HepG2 (cell line): ENCODE data around the gene MTRR. TPM values are rescaled to one million over a fixed set of nuclear protein-coding genes. Genes with fewer than 3 reads are reported as not detected.

Experiments
- ATAC-seq: fragments of 200-7000 bp; cut with Tn5 transposase; 3 replicates; pipeline ENCODE4 v1.9.1; 2020; ENCODE audit warnings: mild to moderate bottlenecking, moderate library complexity
- BruUV-seq: library from RNA; stranded (reverse); fragments of 400-500 nt; replicated peaks from 2 replicates; lab custom pipeline; 2021; lab: Mats Ljungman, UMichigan
- CTCF ChIA-PET: fragments of 300-600 bp; formaldehyde crosslinking; extraction: SDS; loops from one replicate; lab custom pipeline; 2021; ENCODE audit warnings: low total read pairs, inconsistent platforms, low intra/inter-chr PET ratio; lab: Yijun Ruan, JAX
- POLR2A ChIA-PET: fragments of 350-600 bp; sonication (Branson Sonifier 250); formaldehyde crosslinking; loops from one replicate; lab custom pipeline; 2020; ENCODE audit warnings: antibody characterized with exemption, inconsistent platforms; lab: Yijun Ruan, JAX
- DNase-seq: peaks from one replicate; pipeline ENCODE4 v3.0.0-alpha.2; 2015; ENCODE audit warnings: low spot score
- FAIRE-seq: peaks from 3 replicates; lab custom pipeline; 2011; peaks lifted over from hg19 to GRCh38; lab: Jason Lieb, UNC
- H2AFZ ChIP-seq: one replicate; pipeline ENCODE4 v1.6.1; 2011; ENCODE audit warnings: low read length, inconsistent platforms
- H3K27ac ChIP-seq: fragments of 300-600 bp; 3 replicates; pipeline ENCODE4 v1.8.0; 2011; ENCODE audit warnings: mixed run types, mild to moderate bottlenecking, mixed read lengths, low read length, inconsistent platforms; ENCODE audit not compliant: insufficient read depth; ENCODE audit errors: extremely low read length
- H3K27me3 ChIP-seq, 2 experiments: fragments of 200-600 bp in 1 of 2; 2 replicates in 1 of 2; 3 replicates in 1 of 2; pipeline versions ENCODE4 v1.6.0 to v1.8.0; 2011; ENCODE audit warnings: low read length in 2 of 2, mild to moderate bottlenecking in 2 of 2, moderate library complexity in 2 of 2, inconsistent platforms in 1 of 2; ENCODE audit not compliant: insufficient read depth in 2 of 2, control insufficient read depth in 1 of 2
- H3K36me3 ChIP-seq, 2 experiments: fragments of 200-600 bp in 1 of 2; replicated peaks in 1 of 2; 2 replicates in 1 of 2; 3 replicates in 1 of 2; pipeline versions ENCODE4 v1.5.1 to v1.8.0; 2011; ENCODE audit warnings: low read length in 2 of 2, inconsistent platforms in 1 of 2; ENCODE audit not compliant: insufficient read depth in 2 of 2, control insufficient read depth in 1 of 2
- H3K4me1 ChIP-seq: 2 replicates; pipeline ENCODE4 v1.5.1; 2012; ENCODE audit warnings: low read length, inconsistent platforms; ENCODE audit not compliant: insufficient read depth
- H3K4me2 ChIP-seq: 2 replicates; pipeline ENCODE4 v1.6.0; 2011; ENCODE audit warnings: low read depth, low read length, inconsistent platforms
- H3K4me3 ChIP-seq, 3 experiments: fragments of 200-600 bp in 1 of 3; sonication (generic), shearing (Covaris generic) in 1 of 3; replicated peaks in 1 of 3; 2 replicates each; pipeline ENCODE4 v1.5.1; 2011 to 2016; ENCODE audit warnings: low read length in 3 of 3, inconsistent platforms in 2 of 3, low read depth in 2 of 3, mild to moderate bottlenecking in 2 of 3, control low read depth in 1 of 3, mixed read lengths in 1 of 3; ENCODE audit not compliant: insufficient read depth in 1 of 3
- H3K79me2 ChIP-seq: one replicate; pipeline ENCODE4 v1.6.1; 2011; ENCODE audit warnings: low read length, inconsistent platforms; ENCODE audit not compliant: insufficient read depth
- H3K9ac ChIP-seq: 2 replicates; pipeline ENCODE4 v1.6.0; 2011; ENCODE audit warnings: mild to moderate bottlenecking, low read depth, low read length, inconsistent platforms; ENCODE audit not compliant: insufficient read depth
- H3K9me3 ChIP-seq: 2 replicates; pipeline ENCODE4 v1.5.1; 2012; ENCODE audit warnings: mild to moderate bottlenecking, low read length
- H4K20me1 ChIP-seq: 2 replicates; pipeline ENCODE4 v1.6.0; 2011; ENCODE audit warnings: inconsistent platforms, mild to moderate bottlenecking, low read length, moderate library complexity; ENCODE audit not compliant: insufficient read depth
- ELF1 ChIP-seq: sonication (generic); formaldehyde crosslinking; IDR thresholded peaks from 2 replicates; pipeline ENCODE4 v1.4.0; 2020; ENCODE audit warnings: missing genetic modification reagents
- GPBP1L1 ChIP-seq: sonication (generic); formaldehyde crosslinking; IDR thresholded peaks from 2 replicates; pipeline ENCODE4 v1.5.0; 2020; ENCODE audit warnings: mild to moderate bottlenecking, missing genetic modification reagents
- HDAC6 ChIP-seq: fragments of 200-600 bp; sonication (generic); IDR thresholded peaks from 2 replicates; pipeline ENCODE4 v1.7.0; 2017; ENCODE audit warnings: mild to moderate bottlenecking, antibody characterized with exemption, low read length, low read depth
- HNRNPK ChIP-seq: fragments of 200-400 bp; formaldehyde crosslinking; IDR thresholded peaks from 2 replicates; pipeline ENCODE4 v1.6.1; 2018; ENCODE audit warnings: low read length, low read depth, moderate library complexity, mild to moderate bottlenecking; ENCODE audit not compliant: poor library complexity, severe bottlenecking
- KDM1A ChIP-seq: IDR thresholded peaks from 2 replicates; pipeline ENCODE4 v1.6.1; 2016; ENCODE audit warnings: missing compliant biosample characterization
- RFX5 ChIP-seq: IDR thresholded peaks from 2 replicates; pipeline ENCODE4 v1.6.1; 2011; ENCODE audit warnings: low read depth, low read length, improper control_type of control experiment
- TCF7L2 ChIP-seq: IDR thresholded peaks from 2 replicates; pipeline ENCODE4 v1.6.1; 2011; ENCODE audit warnings: mild to moderate bottlenecking, low read depth, low read length, moderate library complexity
- THAP11 ChIP-seq: IDR thresholded peaks from 2 replicates; pipeline ENCODE4 v1.6.1; 2016; ENCODE audit warnings: missing biosample characterization, missing genetic modification reagents
- ZBTB7A ChIP-seq: sonication (generic); formaldehyde crosslinking; IDR thresholded peaks from 2 replicates; pipeline ENCODE4 v1.8.0; 2022; ENCODE audit warnings: mild to moderate bottlenecking, missing genetic modification reagents
- ZNF350 ChIP-seq: sonication (generic); formaldehyde crosslinking; IDR thresholded peaks from 2 replicates; pipeline ENCODE4 v1.4.0; 2020; ENCODE audit warnings: mild to moderate bottlenecking, low read depth, missing genetic modification reagents, borderline replicate concordance
- ZNF530 ChIP-seq: sonication (generic); formaldehyde crosslinking; IDR thresholded peaks from 2 replicates; pipeline ENCODE4 v1.5.0; 2020; ENCODE audit warnings: low read depth, mild to moderate bottlenecking, missing genetic modification reagents
- WGBS: methylation state at CpG from one replicate; pipeline ENCODE4 v1.1.6; 2017; ENCODE audit warnings: low lambda C conversion rate; 5-methylcytosine and 5-hydroxymethylcytosine counted together
- in situ Hi-C: cut with HindIII; loops from 2 replicates; pipeline ENCODE4 v1.10.0; 2017; ENCODE audit warnings: low pct_unique_long_range_greater_than_20kb; ENCODE audit not compliant: extremely low pct_ligation_motif_present
- intact Hi-C: fragments of 100-400 bp; cut with micrococcal nuclease; formaldehyde crosslinking; loops from one replicate; pipeline ENCODE4 v1.10.0; 2022; ENCODE audit not compliant: unreplicated experiment
- polyA plus RNA-seq, 8 experiments: library from polyadenylated mRNA; depleted of rRNA in 3 of 8; stranded (reverse) in 7 of 8; unstranded in 1 of 8; fragments of >200 nt; fragmentation: Illumina TruSeq in 4 of 8; extraction: Trizol in 4 of 8; gene quantifications; 2 replicates each; pipeline versions ENCODE4 v1.2.1 to v1.2.3, GENCODE V29; 2011 to 2016; ENCODE audit warnings: low read depth in 4 of 8, missing spikeins in 1 of 8, mixed read lengths in 1 of 8; ENCODE audit not compliant: insufficient read depth in 1 of 8
- total RNA-seq, 5 experiments: library from RNA; depleted of rRNA; stranded (reverse); fragments of >200 nt; fragmentation: Illumina TruSeq; extraction: Trizol; gene quantifications; 2 replicates each; pipeline ENCODE4 v1.2.3, GENCODE V29; 2016; ENCODE audit warnings: low read depth in 1 of 5

The MTRR gene
- total and polyA plus RNA-seq, 2 of the 13 experiments (the other 11 are each of a cell fraction or from before 2014, with no cell fraction given): 39.2 to 59.2 TPM

GRCh38 chr5:7904170-7904569 is 35.2 kb downstream of the MTRR start:
- peaks cover 4 to 16% of the 10 kb centered on the region in 2 experiments for H3K36me3 ChIP-seq
- in situ Hi-C loops: no loop called here
- ATAC-seq (no peak; the same call in 2 of the 3 replicates), FAIRE-seq (no peak), DNase-seq (peak; percentile 5)
- H3K79me2 ChIP-seq: no peaks in the 10 kb centered on the region
- H3K9me3 ChIP-seq: peaks cover 15% of the 10 kb centered on the region
- no TSS peak for BruUV-seq
- H2AFZ ChIP-seq: no peak overlapping the region
- POLR2A ChIA-PET: no interaction called here
- TF ChIP-seq THAP11 (CRISPR knock-in tag) (no peak), KDM1A (no peak), TCF7L2 (no peak), ZBTB7A (CRISPR knock-in tag) (no peak), ZNF530 (CRISPR knock-in tag) (no peak), RFX5 (no peak), ZNF350 (CRISPR knock-in tag) (no peak), GPBP1L1 (no peak), ELF1 (no peak), HNRNPK (no peak), HDAC6 (no peak)
- no peak overlapping the region for H3K9ac ChIP-seq
- intact Hi-C loops: no loop called here
- H3K27ac ChIP-seq: no peak overlapping the region
- no peaks in the 10 kb centered on the region for H3K4me1 ChIP-seq
- no peak overlapping the region for H3K4me2 ChIP-seq
- no peaks in the 10 kb centered on the region for H3K27me3 ChIP-seq
- no peak overlapping the region for H3K4me3 ChIP-seq
- H4K20me1 ChIP-seq: no peaks in the 10 kb centered on the region
- CTCF ChIA-PET: no interaction called here
- WGBS: 98% methylated on average over 2 of the region's 2 CpGs
